Breast epithelium (tissue), 4 donors: ENCODE data around the gene RBM19. TPM values are rescaled to one million over a fixed set of nuclear protein-coding genes. Genes with fewer than 3 reads are reported as not detected.

Source experiments
- DNase-seq, 2 donors: peaks; one replicate each; pipeline ENCODE4 v3.0.0-alpha.2; 2019; ENCODE audit warnings: low spot score in 2 of 2
- H3K27ac ChIP-seq, 2 donors: fragments of 200-600 bp; sonication (generic) in 1 of 2; one replicate each; pipeline ENCODE4 v1.5.1; 2016 to 2019; ENCODE audit warnings: mild to moderate bottlenecking in 1 of 2
- H3K27me3 ChIP-seq, 2 donors: fragments of 200-600 bp; sonication (generic) in 1 of 2; one replicate each; pipeline versions ENCODE4 v1.5.1 to v1.6.0; 2017 to 2019; ENCODE audit warnings: control low read depth in 1 of 2, mild to moderate bottlenecking in 1 of 2
- H3K36me3 ChIP-seq: fragments of 200-600 bp; one replicate; pipeline ENCODE4 v1.5.1; 2019
- H3K4me1 ChIP-seq, 2 donors: fragments of 200-600 bp; sonication (generic); one replicate each; pipeline ENCODE4 v1.5.1; 2016 to 2019; ENCODE audit warnings: control low read depth in 1 of 2
- H3K4me3 ChIP-seq, 3 donors: fragments of 200-600 bp; sonication (generic); 1 replicate in 2 of 3; 2 replicates in 1 of 3; pipeline ENCODE4 v1.5.1; 2016 to 2019; ENCODE audit warnings: mild to moderate bottlenecking in 3 of 3, moderate library complexity in 2 of 3
- H3K9me3 ChIP-seq, 2 donors: fragments of 200-600 bp; sonication (generic) in 1 of 2; one replicate each; pipeline ENCODE4 v1.5.1; 2016 to 2019; ENCODE audit warnings: control low read depth in 1 of 2
- POLR2A ChIP-seq: fragments of 450-650 bp; IDR thresholded peaks from one replicate; pipeline ENCODE4 v1.6.1; 2016; ENCODE audit warnings: antibody characterized with exemption, mild to moderate bottlenecking, moderate library complexity
- POLR2AphosphoS5 ChIP-seq, 3 donors: sonication (generic); formaldehyde crosslinking; IDR thresholded peaks; one replicate each; pipeline ENCODE4 v1.6.1; 2017; ENCODE audit warnings: antibody characterized with exemption in 3 of 3
- intact Hi-C: fragments of 100-400 bp; cut with DNase I; formaldehyde crosslinking; loops from one replicate; pipeline ENCODE4 v1.15.1; 2023; ENCODE audit warnings: low total_unique reads
- total RNA-seq, 3 donors: library from RNA; depleted of rRNA; stranded (reverse); fragments of >200 nt; gene quantifications; one replicate each; pipeline ENCODE4 v1.1.0, GENCODE V29; 2016
- TF ChIP-seq, protein P1 (sequence below), 3 donors: fragments of 450-650 bp; IDR thresholded peaks; one replicate each; pipeline ENCODE4 v1.5.1; 2016 to 2017; ENCODE audit warnings: antibody characterized with exemption in 3 of 3, mild to moderate bottlenecking in 3 of 3, moderate library complexity in 3 of 3

The RBM19 gene
- total RNA-seq, 3 donors from 2014 or later: 28.8 to 43.3 (median 42.6) TPM

DNA sequence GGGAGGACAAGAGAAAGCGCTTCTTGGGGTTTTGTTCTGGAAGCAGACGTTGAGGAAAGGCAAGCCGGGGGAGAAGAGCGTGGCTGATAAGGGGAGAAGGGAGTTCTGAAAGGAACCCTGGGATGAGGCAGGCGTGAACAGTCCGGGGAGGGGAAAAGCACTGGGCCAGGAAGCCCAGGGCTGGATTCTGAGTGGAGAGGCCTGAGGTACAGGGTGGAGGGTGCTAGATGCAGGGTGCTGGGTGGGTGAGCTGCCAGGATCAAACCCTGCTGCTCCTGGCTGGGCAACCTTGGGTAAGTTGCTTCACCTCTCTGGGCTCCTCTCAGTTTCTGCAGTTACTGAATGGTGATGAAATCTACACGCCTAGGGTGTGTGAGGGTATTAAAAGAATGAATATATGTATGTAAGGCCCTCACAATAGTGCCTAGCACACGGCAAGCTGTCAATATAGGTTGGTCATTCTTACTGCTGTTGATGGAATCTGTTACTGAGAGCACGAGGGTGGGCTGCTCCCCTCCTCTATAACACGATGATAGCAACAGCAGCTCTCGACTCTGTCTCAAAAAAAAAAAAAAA lies 138.5 kb downstream of the RBM19 start:
- Histone ChIP-seq H3K4me1 (no peaks in the 10 kb centered on the region), H3K9me3 (no peaks in the 10 kb centered on the region), H3K36me3 (no peaks in the 10 kb centered on the region), H3K27me3 (no peaks in the 10 kb centered on the region), H3K4me3 (no peak overlapping the region), H3K27ac (no peak overlapping the region)
- DNase-seq: no peak
- intact Hi-C loops: no loop called here
- TF ChIP-seq POLR2AphosphoS5 (IDR thresholded peaks at IDR 0.05) (no peak), POLR2A (no peak)
- TF ChIP-seq, protein P1, sequence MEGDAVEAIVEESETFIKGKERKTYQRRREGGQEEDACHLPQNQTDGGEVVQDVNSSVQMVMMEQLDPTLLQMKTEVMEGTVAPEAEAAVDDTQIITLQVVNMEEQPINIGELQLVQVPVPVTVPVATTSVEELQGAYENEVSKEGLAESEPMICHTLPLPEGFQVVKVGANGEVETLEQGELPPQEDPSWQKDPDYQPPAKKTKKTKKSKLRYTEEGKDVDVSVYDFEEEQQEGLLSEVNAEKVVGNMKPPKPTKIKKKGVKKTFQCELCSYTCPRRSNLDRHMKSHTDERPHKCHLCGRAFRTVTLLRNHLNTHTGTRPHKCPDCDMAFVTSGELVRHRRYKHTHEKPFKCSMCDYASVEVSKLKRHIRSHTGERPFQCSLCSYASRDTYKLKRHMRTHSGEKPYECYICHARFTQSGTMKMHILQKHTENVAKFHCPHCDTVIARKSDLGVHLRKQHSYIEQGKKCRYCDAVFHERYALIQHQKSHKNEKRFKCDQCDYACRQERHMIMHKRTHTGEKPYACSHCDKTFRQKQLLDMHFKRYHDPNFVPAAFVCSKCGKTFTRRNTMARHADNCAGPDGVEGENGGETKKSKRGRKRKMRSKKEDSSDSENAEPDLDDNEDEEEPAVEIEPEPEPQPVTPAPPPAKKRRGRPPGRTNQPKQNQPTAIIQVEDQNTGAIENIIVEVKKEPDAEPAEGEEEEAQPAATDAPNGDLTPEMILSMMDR (IDR thresholded peaks at IDR 0.05): no peak

DNA sequence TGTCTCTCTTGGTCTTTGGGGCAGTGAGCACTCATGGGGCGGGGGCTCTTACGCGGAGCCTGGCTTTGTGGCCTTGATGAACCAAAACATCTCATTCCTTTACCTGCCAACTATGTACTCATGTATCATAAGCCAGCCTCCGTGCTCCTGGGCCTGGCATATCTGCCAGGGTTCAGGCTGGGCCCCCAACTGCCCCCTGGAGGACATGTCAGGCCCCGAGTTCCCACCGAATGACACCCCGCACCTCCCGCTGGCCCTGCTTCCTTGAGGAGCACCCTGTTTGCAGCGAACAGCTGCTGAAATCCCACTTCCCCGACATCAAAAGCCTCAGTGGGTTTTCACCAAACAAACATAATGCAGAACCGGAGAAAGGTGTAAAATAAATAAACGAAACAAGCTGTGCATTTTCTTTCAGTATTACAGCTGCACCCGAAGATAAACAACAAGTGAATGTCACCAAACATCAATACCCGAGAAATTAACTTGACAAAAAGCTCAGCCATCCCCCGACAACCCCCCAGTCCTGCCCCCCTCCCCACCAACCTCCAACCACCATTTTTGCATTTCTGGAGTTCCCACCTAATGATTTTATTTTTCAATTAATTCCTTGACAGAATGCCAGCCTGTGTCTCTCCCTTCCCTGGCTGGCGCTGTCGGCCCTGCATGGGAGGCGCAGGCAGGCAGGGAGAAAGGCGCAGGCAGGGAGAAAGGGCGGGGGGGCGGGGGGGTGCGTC lies 139.2 kb downstream of the RBM19 start:
- Histone ChIP-seq H3K27me3 (no peaks in the 10 kb centered on the region), H3K4me1 (no peaks in the 10 kb centered on the region), H3K4me3 (no peak overlapping the region), H3K9me3 (no peaks in the 10 kb centered on the region), H3K36me3 (no peaks in the 10 kb centered on the region), H3K27ac (no peak overlapping the region)
- intact Hi-C loops: no loop called here
- DNase-seq: no peak
- no peak for TF ChIP-seq POLR2AphosphoS5 (IDR thresholded peaks at IDR 0.05)
- no peak for TF ChIP-seq POLR2A
- TF ChIP-seq, protein P1 (IDR thresholded peaks at IDR 0.05): no peak

DNA sequence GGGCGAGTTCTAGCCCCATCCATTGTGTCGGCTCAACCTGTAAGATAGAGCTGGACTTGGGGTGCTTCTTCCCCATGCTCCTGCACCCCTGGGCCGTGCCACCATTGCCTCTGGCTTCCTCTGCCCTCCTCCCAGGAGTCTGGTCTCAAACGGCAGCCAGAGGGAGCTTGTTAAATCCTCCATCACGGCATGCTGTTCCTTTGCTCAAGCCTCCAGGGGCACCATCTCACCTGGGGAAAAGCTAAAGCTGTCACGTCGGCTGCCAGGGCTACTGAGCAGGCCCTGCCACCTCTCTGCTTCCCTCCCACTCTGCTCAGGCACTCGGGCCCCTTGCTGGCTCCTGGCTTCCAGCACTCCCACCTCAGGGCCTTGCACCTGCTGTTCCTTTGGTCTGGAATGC lies 140.4 kb downstream of the RBM19 start:
- TF ChIP-seq POLR2AphosphoS5 (IDR thresholded peaks at IDR 0.05): no peak
- TF ChIP-seq, protein P1 (IDR thresholded peaks at IDR 0.05): no peak
- no peak for TF ChIP-seq POLR2A
- no peaks in the 10 kb centered on the region for H3K27me3 ChIP-seq
- no peaks in the 10 kb centered on the region for H3K36me3 ChIP-seq
- H3K4me1 ChIP-seq: no peaks in the 10 kb centered on the region
- no peak overlapping the region for H3K27ac ChIP-seq
- H3K4me3 ChIP-seq: no peak overlapping the region
- no peaks in the 10 kb centered on the region for H3K9me3 ChIP-seq
- intact Hi-C loops: no loop called here
- no peak for DNase-seq

DNA sequence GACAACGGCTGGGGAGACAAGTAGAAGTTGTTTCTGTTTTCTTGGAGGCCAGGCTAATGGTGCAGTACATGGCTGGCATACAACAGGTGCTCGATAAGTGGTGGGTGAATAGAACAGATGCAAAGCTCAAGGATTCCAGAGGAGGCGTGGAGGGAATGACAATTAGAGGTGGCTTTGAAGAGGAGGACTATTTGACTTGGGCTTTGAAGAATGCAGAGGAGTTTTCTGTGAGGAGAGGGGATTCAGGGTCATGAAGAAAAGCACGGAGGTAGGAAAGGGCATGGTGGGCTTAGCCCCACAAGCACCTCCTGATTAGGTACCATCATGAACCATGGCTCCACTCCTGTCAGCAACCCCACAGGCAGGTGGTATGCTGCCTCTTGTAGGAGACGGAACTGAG lies 142.3 kb downstream of the RBM19 start:
- no peak for DNase-seq
- TF ChIP-seq POLR2A (no peak), POLR2AphosphoS5 (IDR thresholded peaks at IDR 0.05) (no peak)
- TF ChIP-seq, protein P1 (IDR thresholded peaks at IDR 0.05): no peak
- intact Hi-C loops: no loop called here

DNA sequence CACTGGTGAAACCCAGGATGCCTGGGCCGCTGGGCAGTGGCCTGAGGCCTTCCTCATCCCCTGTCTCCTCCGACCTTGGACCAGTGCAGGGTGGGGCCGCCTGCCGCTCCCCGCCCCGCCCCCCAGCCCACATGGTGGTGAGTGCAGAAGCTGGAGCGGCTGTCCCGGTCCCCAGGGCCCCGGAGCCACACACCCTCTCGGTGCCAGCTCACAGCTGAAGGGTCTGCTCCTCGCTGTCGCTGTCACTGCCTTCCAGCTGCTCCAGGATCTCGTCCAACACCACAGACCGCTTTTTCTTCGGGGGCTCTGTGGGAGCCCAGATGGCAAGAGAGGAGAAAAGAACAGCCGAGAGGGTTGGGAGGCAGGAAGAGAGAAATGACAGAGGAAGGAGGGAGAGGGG lies 143.1 kb downstream of the RBM19 start:
- DNase-seq: no peak
- no peaks in the 10 kb centered on the region for H3K36me3 ChIP-seq
- intact Hi-C loops: no loop called here
- H3K4me1 ChIP-seq: no peaks in the 10 kb centered on the region
- no peak overlapping the region for H3K4me3 ChIP-seq
- no peak overlapping the region for H3K27ac ChIP-seq
- H3K27me3 ChIP-seq: no peaks in the 10 kb centered on the region
- H3K9me3 ChIP-seq: no peaks in the 10 kb centered on the region
- TF ChIP-seq POLR2AphosphoS5 (IDR thresholded peaks at IDR 0.05): no peak
- TF ChIP-seq POLR2A: no peak
- TF ChIP-seq, protein P1 (IDR thresholded peaks at IDR 0.05): no peak

More for the DNA sequence above, 142.3 kb downstream of the RBM19 start:
- no peak overlapping the region for H3K27ac ChIP-seq
- H3K9me3 ChIP-seq: no peaks in the 10 kb centered on the region
- H3K4me1 ChIP-seq: no peaks in the 10 kb centered on the region
- H3K36me3 ChIP-seq: no peaks in the 10 kb centered on the region
- H3K27me3 ChIP-seq: no peaks in the 10 kb centered on the region
- H3K4me3 ChIP-seq: no peak overlapping the region
